ENCODE data around the gene RBM18. TPM values are rescaled to one million over a fixed set of nuclear protein-coding genes. Genes with fewer than 3 reads are reported as not detected.
A peak's percentile ranks its signal among the peaks of the same experiment; 100 is the strongest.

Gene RBM18
- total RNA-seq, 1 experiment from 2014 or later = 30.8 TPM

DNA sequence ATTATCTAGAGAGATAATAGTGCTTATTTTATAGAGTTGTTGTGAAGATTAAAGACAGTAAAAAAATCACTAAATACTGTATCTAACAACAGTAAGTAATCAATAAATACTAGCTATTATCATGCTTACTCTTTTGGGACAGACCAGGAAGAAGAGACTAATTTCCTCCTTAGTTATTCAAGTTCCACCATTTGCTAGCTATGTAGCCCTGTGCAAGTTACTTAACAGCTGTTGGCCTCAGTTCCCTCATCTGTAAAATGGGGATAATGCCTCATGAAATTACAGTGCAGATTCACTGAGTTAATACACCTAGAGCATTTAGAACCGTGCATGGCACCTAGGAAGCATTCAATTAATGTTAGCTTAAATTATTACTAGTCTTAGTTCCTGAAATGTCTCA, 2.6 kb downstream of the RBM18 start:
- no peak for DNase-seq (ENCODE audit: low spot score)
- intact Hi-C loops (cut with micrococcal nuclease; ENCODE audit: unreplicated experiment) = loop anchor here (10.0 kb wide), 1 partner anchor 107 kb away; the partner anchor contains the start of genes MORN5 and NDUFA8
- H3K9me3 ChIP-seq (ENCODE audit: low read depth, low read length, poor library complexity, severe bottlenecking) = no peaks in the 10 kb centered on the region
- H3K4me1 ChIP-seq (ENCODE audit: insufficient read depth, low read length, poor library complexity, severe bottlenecking) = peaks cover 12% of the 10 kb centered on the region
- ChIA-PET CTCF (no interaction called here), POLR2A (ENCODE audit: low non-redundant PET) (no interaction called here)
- H3K27me3 ChIP-seq (replicated peaks; ENCODE audit: insufficient read depth, low read depth, low read length, poor library complexity) = no peaks in the 10 kb centered on the region
- H3K4me3 ChIP-seq (ENCODE audit: low read depth, low read length, poor library complexity, severe bottlenecking) = no peak overlapping the region
- H3K36me3 ChIP-seq (ENCODE audit: insufficient read depth, low read length, poor library complexity, severe bottlenecking) = peaks cover 20% of the 10 kb centered on the region
- no peak overlapping the region for H3K27ac ChIP-seq (ENCODE audit: low read depth, low read length, poor library complexity, severe bottlenecking)
- TF ChIP-seq, protein P1, sequence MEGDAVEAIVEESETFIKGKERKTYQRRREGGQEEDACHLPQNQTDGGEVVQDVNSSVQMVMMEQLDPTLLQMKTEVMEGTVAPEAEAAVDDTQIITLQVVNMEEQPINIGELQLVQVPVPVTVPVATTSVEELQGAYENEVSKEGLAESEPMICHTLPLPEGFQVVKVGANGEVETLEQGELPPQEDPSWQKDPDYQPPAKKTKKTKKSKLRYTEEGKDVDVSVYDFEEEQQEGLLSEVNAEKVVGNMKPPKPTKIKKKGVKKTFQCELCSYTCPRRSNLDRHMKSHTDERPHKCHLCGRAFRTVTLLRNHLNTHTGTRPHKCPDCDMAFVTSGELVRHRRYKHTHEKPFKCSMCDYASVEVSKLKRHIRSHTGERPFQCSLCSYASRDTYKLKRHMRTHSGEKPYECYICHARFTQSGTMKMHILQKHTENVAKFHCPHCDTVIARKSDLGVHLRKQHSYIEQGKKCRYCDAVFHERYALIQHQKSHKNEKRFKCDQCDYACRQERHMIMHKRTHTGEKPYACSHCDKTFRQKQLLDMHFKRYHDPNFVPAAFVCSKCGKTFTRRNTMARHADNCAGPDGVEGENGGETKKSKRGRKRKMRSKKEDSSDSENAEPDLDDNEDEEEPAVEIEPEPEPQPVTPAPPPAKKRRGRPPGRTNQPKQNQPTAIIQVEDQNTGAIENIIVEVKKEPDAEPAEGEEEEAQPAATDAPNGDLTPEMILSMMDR (conservative IDR thresholded peaks at IDR 0.05; ENCODE audit: low read depth, low read length) = no peak
- TF ChIP-seq EZH2 (IDR thresholded peaks at IDR 0.05; ENCODE audit: borderline replicate concordance, low read depth, low read length, poor library complexity, severe bottlenecking) = no peak
- BruUV-seq (replicated peaks) = no TSS peak

DNA sequence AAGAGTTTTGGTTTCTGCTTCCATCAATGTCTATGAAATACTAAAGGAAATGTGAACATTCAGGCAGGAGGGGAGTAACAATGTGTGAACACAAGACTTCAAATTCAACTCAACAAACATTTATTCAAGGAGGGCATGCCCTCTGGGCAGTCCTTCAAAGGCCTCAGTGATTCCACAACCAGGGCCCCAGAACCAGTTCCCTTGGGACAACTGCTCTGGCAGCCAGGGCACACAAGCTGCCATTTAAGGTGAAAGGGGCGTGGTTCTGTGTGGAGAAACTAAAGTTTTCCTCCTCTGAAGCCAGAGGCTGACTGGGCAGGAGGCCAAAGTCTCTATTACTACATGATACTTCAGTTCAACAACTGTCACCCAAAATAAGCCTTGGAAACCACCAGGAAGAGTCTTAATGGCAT, 3.2 kb downstream of the RBM18 start:
- ChIA-PET POLR2A (ENCODE audit: low non-redundant PET) (no interaction called here), CTCF (no interaction called here)
- peak; percentile 64 for DNase-seq (ENCODE audit: low spot score)
- Histone ChIP-seq H3K27me3 (replicated peaks; ENCODE audit: insufficient read depth, low read depth, low read length, poor library complexity) (no peaks in the 10 kb centered on the region), H3K36me3 (ENCODE audit: insufficient read depth, low read length, poor library complexity, severe bottlenecking) (peaks cover 20% of the 10 kb centered on the region), H3K27ac (ENCODE audit: low read depth, low read length, poor library complexity, severe bottlenecking) (no peak overlapping the region), H3K9me3 (ENCODE audit: low read depth, low read length, poor library complexity, severe bottlenecking) (no peaks in the 10 kb centered on the region), H3K4me1 (ENCODE audit: insufficient read depth, low read length, poor library complexity, severe bottlenecking) (peaks cover 12% of the 10 kb centered on the region), H3K4me3 (ENCODE audit: low read depth, low read length, poor library complexity, severe bottlenecking) (no peak overlapping the region)
- BruUV-seq (replicated peaks) = no TSS peak
- intact Hi-C loops (cut with micrococcal nuclease; ENCODE audit: unreplicated experiment) = loop anchor here (10.0 kb wide), 1 partner anchor 107 kb away; the partner anchor contains the start of genes MORN5 and NDUFA8
- TF ChIP-seq EZH2 (IDR thresholded peaks at IDR 0.05; ENCODE audit: borderline replicate concordance, low read depth, low read length, poor library complexity, severe bottlenecking) = no peak
- TF ChIP-seq, protein P1 (conservative IDR thresholded peaks at IDR 0.05; ENCODE audit: low read depth, low read length) = no peak

DNA sequence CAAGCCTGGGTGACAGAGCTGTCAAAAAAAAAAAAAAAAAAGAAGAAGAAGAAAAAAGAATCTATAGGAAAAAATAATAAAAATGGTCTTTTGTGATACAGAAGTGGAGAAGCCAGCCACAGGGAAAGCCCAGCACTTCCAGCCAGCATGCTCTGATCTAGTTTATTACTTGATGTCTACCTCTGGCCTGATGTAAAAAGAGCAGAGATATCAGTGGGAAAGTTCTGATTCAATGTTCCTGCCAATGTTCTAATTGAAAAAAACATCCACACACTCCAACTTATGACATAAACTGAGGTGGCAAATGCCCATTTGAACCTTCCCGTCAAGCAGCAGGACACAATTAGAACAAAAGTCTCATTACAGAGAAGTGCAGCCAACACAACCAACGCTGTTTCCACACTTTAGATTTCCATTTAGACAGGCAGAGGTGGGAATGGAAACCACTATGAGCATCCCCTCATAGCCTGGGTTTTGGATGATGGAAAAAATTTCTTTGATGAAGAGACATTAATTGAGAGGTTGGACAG, 5.7 kb downstream of the RBM18 start:
- peaks cover 12% of the 10 kb centered on the region for H3K4me1 ChIP-seq (ENCODE audit: insufficient read depth, low read length, poor library complexity, severe bottlenecking)
- no peak overlapping the region for H3K27ac ChIP-seq (ENCODE audit: low read depth, low read length, poor library complexity, severe bottlenecking)
- ChIA-PET CTCF (no interaction called here), POLR2A (ENCODE audit: low non-redundant PET) (interaction anchor here (0.6 kb wide), 1 partner anchor 21 kb away, joined by 6 read pairs; no protein-coding TSS in a partner anchor)
- intact Hi-C loops (cut with micrococcal nuclease; ENCODE audit: unreplicated experiment) = no loop called here
- DNase-seq (ENCODE audit: low spot score) = no peak
- no peaks in the 10 kb centered on the region for H3K27me3 ChIP-seq (replicated peaks; ENCODE audit: insufficient read depth, low read depth, low read length, poor library complexity)
- H3K4me3 ChIP-seq (ENCODE audit: low read depth, low read length, poor library complexity, severe bottlenecking) = no peak overlapping the region
- no TSS peak for BruUV-seq (replicated peaks)
- peaks cover 20% of the 10 kb centered on the region for H3K36me3 ChIP-seq (ENCODE audit: insufficient read depth, low read length, poor library complexity, severe bottlenecking)
- no peak for TF ChIP-seq EZH2 (IDR thresholded peaks at IDR 0.05; ENCODE audit: borderline replicate concordance, low read depth, low read length, poor library complexity, severe bottlenecking)
- TF ChIP-seq, protein P1 (conservative IDR thresholded peaks at IDR 0.05; ENCODE audit: low read depth, low read length) = no peak
- H3K9me3 ChIP-seq (ENCODE audit: low read depth, low read length, poor library complexity, severe bottlenecking) = no peaks in the 10 kb centered on the region
